Esophagus muscularis mucosa (tissue), 4 donors: Measurements from ENCODE around the gene ATXN7L3. TPM values are rescaled to one million over a fixed set of nuclear protein-coding genes. Genes with fewer than 3 reads are reported as not detected.

ENCODE experiments used
- DNase-seq: peaks from one replicate; pipeline ENCODE4 v3.0.0-alpha.2; 2017; ENCODE audit errors: extremely low spot score
- H3K27ac ChIP-seq, 4 donors: fragments of 200-600 bp; sonication (generic); replicated peaks in 1 of 4; 1 replicate in 3 of 4; 2 replicates in 1 of 4; pipeline ENCODE4 v1.5.1; 2016 to 2019; ENCODE audit warnings: mild to moderate bottlenecking in 1 of 4
- H3K27me3 ChIP-seq, 4 donors: fragments of 200-600 bp; sonication (generic); one replicate each; pipeline versions ENCODE4 v1.5.1 to v1.6.0; 2016 to 2019
- H3K36me3 ChIP-seq, 4 donors: fragments of 200-600 bp; sonication (generic); one replicate each; pipeline ENCODE4 v1.5.1; 2016 to 2019
- H3K4me1 ChIP-seq, 4 donors: fragments of 200-600 bp; sonication (generic); one replicate each; pipeline ENCODE4 v1.5.1; 2016 to 2019
- H3K4me3 ChIP-seq, 4 donors: fragments of 200-600 bp; sonication (generic); 1 replicate in 2 of 4; 2 replicates in 2 of 4; pipeline ENCODE4 v1.5.1; 2016 to 2019; ENCODE audit warnings: mild to moderate bottlenecking in 4 of 4, moderate library complexity in 1 of 4
- H3K9me3 ChIP-seq, 4 donors: fragments of 200-600 bp; sonication (generic); 1 replicate in 3 of 4; 2 replicates in 1 of 4; pipeline ENCODE4 v1.5.1; 2016 to 2019
- EP300 ChIP-seq: sonication (generic); formaldehyde crosslinking; IDR thresholded peaks from one replicate; pipeline ENCODE4 v1.6.1; 2017; ENCODE audit warnings: antibody characterized with exemption
- POLR2A ChIP-seq: fragments of 450-650 bp; IDR thresholded peaks from one replicate; pipeline ENCODE4 v1.6.1; 2017; ENCODE audit warnings: antibody characterized with exemption, moderate library complexity, mild to moderate bottlenecking, low read depth
- POLR2AphosphoS5 ChIP-seq, 2 donors: sonication (generic); formaldehyde crosslinking; IDR thresholded peaks; one replicate each; pipeline ENCODE4 v1.6.1; 2017; ENCODE audit warnings: antibody characterized with exemption in 2 of 2
- WGBS: methylation state at CpG from one replicate; pipeline ENCODE4 v1.1.5; 2018; 5-methylcytosine and 5-hydroxymethylcytosine counted together
- intact Hi-C: fragments of 100-400 bp; cut with DNase I; formaldehyde crosslinking; loops from one replicate; pipeline ENCODE4 v1.15.1; 2023
- total RNA-seq, 4 donors: library from RNA; depleted of rRNA; stranded (reverse); fragments of >200 nt; gene quantifications; one replicate each; pipeline versions ENCODE4 v1.1.0 to v1.2.1, GENCODE V29; 2016
- TF ChIP-seq, protein P1 (sequence below), 3 experiments: fragments of 200-600 bp in 2 of 3; fragments of 450-650 bp in 1 of 3; sonication (generic) in 2 of 3; IDR thresholded peaks; one replicate each; pipeline ENCODE4 v1.5.1; 2017 to 2019; ENCODE audit warnings: antibody characterized with exemption in 3 of 3, mild to moderate bottlenecking in 2 of 3, moderate library complexity in 1 of 3

Gene ATXN7L3
- total RNA-seq, 4 donors from 2014 or later: 41.9 to 72.6 (median 50.0) TPM

DNA sequence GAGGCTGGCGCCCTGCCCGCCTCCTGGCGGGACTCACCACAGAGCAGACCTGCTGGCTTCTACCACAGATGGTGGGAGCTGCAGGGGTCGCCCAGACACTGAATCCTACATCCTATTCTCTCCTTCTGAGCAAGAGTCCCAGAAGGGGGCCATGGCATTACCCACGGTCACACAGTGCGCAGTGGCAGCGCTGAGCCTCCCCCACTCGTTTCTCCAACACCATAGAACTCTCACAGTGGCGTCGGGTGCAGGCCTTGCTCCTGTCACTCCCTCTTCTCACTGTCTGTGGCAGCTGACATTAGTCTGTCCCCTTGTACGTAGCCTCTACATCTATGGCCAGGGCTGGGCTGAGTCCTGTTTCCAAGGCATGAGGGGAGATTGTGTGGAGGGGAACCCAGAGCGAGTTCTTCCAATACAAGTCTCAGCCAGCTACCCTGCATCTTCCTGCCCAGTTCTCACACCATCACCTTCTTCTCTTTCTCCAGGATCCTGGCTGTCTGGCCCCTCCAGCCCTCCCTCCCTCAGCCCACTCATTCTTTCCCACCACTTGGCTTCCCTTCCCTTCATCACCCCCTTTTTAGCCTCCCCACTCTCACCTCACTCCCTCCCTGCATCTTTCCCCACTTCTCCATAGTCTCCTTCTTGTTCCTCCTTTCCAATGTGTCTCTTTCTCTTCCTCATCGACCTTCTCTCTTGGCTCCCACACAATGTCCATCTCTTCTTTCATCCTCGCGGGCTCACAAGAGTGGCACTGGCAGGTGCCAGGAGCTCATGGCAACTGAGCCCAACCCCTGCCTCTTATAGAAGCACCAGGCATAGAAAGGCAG lies 13.9 kb upstream of the ATXN7L3 start:
- DNase-seq: no peak
- TF ChIP-seq POLR2AphosphoS5 (IDR thresholded peaks at IDR 0.05): no peak
- no peak for TF ChIP-seq EP300
- TF ChIP-seq, protein P1, sequence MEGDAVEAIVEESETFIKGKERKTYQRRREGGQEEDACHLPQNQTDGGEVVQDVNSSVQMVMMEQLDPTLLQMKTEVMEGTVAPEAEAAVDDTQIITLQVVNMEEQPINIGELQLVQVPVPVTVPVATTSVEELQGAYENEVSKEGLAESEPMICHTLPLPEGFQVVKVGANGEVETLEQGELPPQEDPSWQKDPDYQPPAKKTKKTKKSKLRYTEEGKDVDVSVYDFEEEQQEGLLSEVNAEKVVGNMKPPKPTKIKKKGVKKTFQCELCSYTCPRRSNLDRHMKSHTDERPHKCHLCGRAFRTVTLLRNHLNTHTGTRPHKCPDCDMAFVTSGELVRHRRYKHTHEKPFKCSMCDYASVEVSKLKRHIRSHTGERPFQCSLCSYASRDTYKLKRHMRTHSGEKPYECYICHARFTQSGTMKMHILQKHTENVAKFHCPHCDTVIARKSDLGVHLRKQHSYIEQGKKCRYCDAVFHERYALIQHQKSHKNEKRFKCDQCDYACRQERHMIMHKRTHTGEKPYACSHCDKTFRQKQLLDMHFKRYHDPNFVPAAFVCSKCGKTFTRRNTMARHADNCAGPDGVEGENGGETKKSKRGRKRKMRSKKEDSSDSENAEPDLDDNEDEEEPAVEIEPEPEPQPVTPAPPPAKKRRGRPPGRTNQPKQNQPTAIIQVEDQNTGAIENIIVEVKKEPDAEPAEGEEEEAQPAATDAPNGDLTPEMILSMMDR (IDR thresholded peaks at IDR 0.05): no peak
- TF ChIP-seq POLR2A: no peak
- Histone ChIP-seq H3K27ac (no peak overlapping the region), H3K4me1 (peaks cover 32 to 68% (median 50%) of the 10 kb centered on the region in 4 donors), H3K9me3 (no peaks in the 10 kb centered on the region), H3K36me3 (peaks cover 30 to 83% (median 76%) of the 10 kb centered on the region in 4 donors), H3K27me3 (peaks cover 0 to 8% (median 0%) of the 10 kb centered on the region in 4 donors), H3K4me3 (no peak overlapping the region)
- intact Hi-C loops: no loop called here
- WGBS: 85% methylated on average over 12 of the region's 15 CpGs

DNA sequence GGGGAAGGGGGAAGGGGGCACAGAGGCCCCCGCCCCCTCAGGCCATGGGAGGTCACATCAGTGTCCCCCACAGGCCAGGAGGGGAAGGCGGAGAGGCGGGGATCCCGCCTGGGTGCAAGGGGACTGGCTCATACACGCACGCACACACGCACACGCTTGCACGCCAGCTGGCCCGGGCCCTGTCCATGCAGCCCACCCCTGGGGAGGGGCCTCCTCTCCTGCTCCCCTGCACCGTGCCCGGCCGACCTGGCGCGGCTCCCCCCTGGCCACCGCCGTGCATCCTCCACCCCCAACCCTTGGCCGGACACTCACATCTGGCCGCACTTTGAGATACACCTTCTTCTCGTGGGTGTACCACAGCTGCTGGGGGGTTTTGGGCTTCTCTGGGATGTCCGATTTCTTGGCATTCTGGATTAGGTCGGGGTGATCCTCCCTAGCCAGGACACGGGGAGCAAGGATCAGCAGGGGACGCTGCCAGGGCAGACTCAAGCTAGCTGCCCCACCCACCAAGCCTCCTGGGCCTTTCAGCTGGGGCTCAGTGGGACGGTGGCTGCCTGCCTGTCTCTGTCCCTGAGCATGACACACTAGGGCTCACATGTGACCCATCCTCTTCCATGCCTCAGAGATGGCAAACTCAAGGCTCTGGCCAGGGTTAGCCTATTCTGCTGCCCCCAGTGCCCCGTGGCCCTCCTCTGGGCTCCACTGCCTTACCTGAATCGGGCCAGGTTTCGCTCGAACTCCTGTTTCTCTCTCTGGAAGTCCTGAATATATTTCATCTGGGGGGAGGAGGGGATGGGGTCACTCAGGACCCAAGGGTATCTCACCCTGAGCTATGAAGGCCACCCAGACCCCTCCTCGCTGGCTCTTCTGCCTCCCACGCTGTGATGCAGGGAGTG lies 13.1 kb upstream of the ATXN7L3 start:
- TF ChIP-seq POLR2A: no peak
- TF ChIP-seq, protein P1 (IDR thresholded peaks at IDR 0.05): no peak
- no peak for TF ChIP-seq EP300
- TF ChIP-seq POLR2AphosphoS5 (IDR thresholded peaks at IDR 0.05): no peak
- DNase-seq: no peak
- H3K4me3 ChIP-seq: no peak overlapping the region
- no peak overlapping the region for H3K27ac ChIP-seq
- H3K36me3 ChIP-seq: peaks cover 34 to 91% (median 85%) of the 10 kb centered on the region in 4 donors
- intact Hi-C loops: no loop called here
- H3K4me1 ChIP-seq: peaks cover 27 to 62% (median 44%) of the 10 kb centered on the region in 4 donors
- 75% methylated on average over 7 of the region's 31 CpGs for WGBS
- peaks cover 0 to 8% (median 0%) of the 10 kb centered on the region in 4 donors for H3K27me3 ChIP-seq
- no peaks in the 10 kb centered on the region for H3K9me3 ChIP-seq

DNA sequence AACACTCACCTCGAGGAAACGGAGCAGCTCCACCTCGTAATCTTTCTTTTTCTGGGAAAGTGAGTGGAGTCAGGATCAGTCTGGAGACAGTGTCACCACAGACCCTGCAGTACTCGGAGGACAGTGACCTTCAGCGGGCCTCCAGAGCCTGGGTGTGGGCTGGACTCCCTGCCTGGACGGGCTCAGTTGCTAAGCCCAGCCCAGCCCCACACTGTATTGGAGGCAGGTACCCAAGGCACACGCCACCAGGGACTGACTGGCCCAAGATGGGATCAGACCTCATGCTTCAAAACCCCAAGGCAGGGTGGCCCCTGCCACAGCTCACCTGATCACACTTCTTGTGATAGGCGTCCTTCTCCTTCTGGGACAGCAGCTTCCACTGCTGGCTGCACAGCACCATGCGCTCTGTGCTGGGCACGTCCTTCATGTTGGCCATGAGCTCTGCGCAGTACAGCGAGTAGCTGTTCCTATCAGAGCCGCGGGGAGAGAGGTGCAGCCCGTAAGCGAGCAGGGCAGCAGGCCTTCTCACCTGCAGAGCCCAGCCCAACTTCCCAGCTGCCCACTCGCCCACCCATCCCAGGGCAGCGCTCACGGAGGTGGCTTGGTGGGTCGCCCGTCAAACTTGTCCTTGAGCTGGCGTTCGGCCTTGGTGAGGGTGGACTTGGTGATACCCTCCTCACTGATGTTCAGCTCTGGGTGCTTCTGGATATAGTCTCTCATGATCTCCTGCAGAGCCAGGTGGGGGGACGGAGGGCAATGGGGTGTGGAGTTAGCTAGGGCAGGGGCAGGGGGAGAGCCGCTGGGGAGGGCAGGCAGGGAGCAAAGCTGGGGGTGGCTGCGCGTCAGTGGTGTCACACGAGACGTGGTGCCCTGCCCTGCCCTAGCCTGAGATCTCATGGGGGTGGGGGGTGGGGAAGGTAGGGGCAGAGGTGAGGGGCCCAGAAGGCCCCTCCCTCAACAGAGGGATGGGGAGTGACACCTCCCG lies 11.9 kb upstream of the ATXN7L3 start:
- no peak for DNase-seq
- WGBS: 88% methylated on average over 17 of the region's 30 CpGs
- peak overlapping the region in 3 of 4 donors; percentile 60 to 76 (median 69) for H3K27ac ChIP-seq
- peaks cover 0 to 8% (median 0%) of the 10 kb centered on the region in 4 donors for H3K27me3 ChIP-seq
- no peak overlapping the region for H3K4me3 ChIP-seq
- no peak for TF ChIP-seq EP300
- TF ChIP-seq, protein P1 (IDR thresholded peaks at IDR 0.05): no peak
- TF ChIP-seq POLR2A: no peak
- TF ChIP-seq POLR2AphosphoS5 (IDR thresholded peaks at IDR 0.05): no peak
- peaks cover 15 to 50% (median 33%) of the 10 kb centered on the region in 4 donors for H3K4me1 ChIP-seq
- no peaks in the 10 kb centered on the region for H3K9me3 ChIP-seq
- H3K36me3 ChIP-seq: peaks cover 43 to 97% (median 91%) of the 10 kb centered on the region in 4 donors
- intact Hi-C loops: loop anchor here (2.0 kb wide), 1 partner anchor 117 kb away; no protein-coding TSS in a partner anchor
